GM18526 (cell line): ENCODE data around the gene HSD17B8.

Source experiments
- POLR2A ChIP-seq: IDR thresholded peaks from 3 replicates; pipeline ENCODE4 v1.6.1; 2011; ENCODE audit not compliant: insufficient read length; ENCODE audit errors: extremely low read depth

HSD17B8 gene

DNA sequence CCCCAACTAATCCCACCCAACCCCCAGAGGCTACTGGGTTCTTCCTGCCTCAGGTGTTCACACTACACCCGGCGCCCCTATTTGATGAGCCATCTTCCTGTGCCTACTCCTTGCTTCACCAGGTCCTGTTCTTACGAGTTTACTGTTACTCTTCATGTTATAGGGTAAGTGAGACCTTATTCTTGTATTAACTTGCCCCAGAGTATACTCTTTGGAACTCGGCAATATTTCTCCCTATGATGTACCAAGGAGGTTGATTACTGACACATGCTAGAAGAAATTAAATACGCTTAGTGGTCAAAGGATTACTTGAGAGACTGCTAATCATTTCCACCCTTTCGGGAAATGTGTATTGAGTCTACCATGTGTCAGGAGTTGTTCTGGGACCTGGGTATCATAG, 12.8 kb downstream of the HSD17B8 start:
- no peak for TF ChIP-seq POLR2A

DNA sequence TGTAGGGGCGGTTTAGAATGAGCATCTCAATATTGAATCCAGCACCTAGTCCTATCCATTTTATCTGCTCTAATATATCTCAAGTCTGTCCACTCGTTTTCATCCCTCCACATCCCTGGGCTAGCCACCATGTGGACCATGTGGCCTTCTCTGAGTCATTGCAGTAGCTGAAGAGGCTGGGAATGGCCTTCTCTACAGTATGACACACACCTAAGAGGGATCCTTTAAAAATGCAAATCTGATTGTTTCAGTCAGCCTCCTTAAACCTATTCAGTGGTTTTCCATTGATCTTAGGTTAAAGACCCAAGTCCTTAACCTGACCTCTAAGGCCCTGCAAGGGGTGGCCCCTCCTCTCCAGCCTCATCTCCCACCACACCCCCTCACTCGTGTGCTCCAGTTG, 13.2 kb downstream of the HSD17B8 start:
- TF ChIP-seq POLR2A: no peak

DNA sequence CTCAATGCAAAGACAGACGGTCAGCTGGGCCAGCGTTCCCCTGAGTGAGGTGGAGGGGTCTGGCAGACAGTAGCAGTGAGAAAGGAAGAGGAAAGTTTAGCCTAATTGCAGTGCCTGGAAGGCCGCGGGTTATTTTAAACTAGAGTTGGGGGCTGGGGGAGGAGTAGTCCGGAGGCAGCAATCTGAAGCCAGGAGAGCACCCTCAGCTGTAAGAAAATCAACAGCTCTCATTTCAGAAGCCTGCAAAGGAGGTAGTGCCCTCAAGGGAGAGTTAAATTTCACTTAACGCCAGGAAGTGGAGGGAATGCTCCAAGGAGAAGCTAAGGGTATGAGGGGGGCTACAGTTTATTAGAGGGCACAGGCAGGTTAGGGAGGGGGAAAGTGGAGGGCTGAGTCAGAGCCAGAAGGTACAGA, 30.8 kb downstream of the HSD17B8 start:
- no peak for TF ChIP-seq POLR2A

DNA sequence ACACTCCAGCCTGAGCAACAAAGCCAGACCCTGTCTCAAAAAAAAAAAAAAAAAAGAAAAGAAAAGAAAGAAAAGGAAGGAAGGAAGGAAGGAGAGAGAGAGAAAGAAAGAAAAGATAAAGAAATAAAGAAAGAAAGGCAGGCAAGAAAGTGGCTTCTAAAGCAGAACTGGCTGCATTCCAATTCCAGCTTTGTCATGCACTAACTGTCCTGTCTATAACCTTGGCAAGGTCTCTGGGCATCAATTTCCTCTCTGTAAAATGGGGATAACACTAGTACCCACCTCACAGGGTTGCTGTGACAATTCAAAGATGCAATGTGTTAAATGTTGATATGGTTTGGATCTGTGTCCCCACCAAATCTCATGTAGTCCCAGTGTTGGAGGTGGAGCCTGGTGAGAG, 31.9 kb downstream of the HSD17B8 start:
- no peak for TF ChIP-seq POLR2A

DNA sequence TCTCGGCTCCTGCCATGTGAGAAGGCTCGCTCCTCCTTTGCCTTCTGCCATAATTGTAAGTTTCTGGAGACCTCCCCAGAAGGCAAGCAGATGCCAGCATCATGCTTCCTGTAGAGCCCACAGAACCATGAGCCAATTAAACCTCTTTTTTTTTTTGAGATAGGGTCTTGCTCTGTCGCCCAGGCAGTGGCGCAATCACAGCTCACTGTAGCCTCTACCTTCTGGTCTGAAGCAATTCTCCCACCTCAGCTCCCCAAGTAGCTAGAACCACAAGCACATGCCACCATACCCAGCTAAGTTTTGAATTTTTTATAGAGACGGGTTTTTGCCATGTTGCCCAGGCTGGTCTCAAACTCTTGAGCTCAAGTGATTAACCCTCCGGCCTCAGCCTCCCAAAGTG, 32.4 kb downstream of the HSD17B8 start:
- TF ChIP-seq POLR2A: no peak

DNA sequence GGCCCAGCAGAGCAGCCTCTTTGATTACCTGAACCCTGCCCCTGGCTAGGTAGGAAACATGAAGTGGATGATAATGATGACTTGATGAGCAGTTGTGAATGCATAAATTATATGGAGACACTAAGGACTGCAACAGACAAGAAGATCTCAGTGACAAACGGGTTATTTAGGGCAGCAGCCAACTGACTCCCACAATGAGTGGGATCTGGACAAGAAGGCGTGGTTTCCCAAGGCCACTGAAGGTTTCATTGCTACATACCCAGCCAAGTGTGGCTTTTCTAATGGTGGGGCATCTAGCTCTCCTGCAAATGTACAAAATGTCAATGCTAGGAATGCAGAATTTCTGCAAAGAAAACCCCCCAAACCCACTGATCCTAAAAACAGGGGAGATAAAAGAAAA, 33.3 kb downstream of the HSD17B8 start:
- TF ChIP-seq POLR2A: no peak

DNA sequence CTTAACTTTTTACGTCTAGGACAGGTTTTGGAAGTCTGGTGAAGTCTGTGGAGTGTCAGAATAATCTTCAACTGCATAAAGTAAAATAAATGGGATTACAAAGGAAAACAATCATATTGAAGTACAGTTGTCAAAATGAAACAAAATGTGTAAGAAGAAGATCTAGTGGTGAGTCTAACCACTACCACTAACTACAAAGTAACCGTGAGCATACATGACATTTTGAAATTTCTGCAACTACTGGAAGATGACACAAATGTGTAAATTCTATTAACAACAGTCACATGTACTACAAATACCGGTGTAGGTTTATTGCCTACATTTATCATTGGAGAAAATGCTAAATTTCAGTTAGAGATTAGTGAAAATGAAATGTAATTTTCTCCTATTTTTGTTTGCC, 37.5 kb downstream of the HSD17B8 start:
- no peak for TF ChIP-seq POLR2A

DNA sequence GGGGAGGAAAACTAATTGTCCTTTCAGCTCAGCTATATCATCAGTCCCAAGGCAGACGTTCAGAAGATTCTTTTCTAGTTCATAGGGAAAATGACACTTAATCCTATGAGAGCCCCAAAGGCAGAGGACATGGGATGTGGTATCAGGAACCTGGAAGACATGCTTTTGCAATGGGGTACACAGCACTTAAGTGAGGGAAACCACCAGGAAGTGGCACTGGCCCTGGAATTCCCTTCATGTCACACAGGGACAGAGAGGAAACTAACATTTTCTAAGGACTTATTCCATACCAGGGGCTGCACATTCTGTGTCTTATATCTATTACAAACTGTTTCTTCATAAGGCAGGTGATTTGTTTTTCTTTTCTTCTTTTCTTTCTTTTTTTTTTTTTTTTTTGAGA, 39.0 kb downstream of the HSD17B8 start:
- TF ChIP-seq POLR2A: no peak

DNA sequence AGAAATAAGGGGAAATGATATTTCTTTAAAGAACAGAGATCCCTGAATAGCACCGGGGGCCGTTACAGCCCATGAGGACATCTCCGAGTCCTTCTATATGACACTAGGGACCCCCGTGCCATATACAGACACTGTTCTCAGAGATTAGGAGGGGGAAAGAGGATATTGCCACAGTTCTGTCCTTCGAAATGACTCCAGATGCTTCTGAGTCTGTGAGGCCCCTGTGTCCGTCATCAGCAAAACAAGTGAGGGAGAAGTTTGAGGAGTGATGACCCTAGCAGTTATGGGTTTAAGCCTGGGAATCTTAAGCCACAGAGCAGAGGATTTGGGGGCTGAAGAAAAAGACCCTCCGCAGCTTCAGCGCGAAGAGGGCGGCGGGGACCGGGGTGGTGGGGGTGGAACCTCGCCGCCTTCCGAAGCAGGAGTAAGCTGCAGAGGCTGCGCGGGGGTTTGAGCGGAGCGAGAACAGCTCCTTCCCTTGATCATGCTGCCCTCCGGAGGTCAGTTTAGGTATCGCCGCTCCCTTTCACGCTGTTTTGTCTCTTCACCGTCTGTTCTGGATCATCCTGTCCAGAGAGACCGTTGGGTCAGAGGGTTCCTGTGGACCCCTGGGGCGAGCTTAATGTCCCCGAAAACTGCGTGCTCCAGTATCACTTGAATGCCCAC, 43.7 kb downstream of the HSD17B8 start:
- TF ChIP-seq POLR2A: no peak

DNA sequence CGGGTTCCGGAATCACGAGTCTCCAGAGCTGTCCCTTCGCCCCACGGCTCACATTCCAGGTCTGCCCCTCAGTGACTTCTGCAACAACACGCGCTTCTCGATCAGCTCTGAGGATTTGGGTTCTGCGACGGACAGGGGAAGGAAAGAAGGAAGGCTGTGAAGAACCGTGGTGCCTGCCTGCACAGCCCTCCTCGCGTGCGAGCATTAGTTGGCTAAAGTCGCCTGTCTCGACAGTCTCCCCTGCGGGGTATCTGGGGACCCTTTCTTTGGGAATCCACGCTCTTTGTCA, 44.1 kb downstream of the HSD17B8 start:
- TF ChIP-seq POLR2A: no peak

DNA sequence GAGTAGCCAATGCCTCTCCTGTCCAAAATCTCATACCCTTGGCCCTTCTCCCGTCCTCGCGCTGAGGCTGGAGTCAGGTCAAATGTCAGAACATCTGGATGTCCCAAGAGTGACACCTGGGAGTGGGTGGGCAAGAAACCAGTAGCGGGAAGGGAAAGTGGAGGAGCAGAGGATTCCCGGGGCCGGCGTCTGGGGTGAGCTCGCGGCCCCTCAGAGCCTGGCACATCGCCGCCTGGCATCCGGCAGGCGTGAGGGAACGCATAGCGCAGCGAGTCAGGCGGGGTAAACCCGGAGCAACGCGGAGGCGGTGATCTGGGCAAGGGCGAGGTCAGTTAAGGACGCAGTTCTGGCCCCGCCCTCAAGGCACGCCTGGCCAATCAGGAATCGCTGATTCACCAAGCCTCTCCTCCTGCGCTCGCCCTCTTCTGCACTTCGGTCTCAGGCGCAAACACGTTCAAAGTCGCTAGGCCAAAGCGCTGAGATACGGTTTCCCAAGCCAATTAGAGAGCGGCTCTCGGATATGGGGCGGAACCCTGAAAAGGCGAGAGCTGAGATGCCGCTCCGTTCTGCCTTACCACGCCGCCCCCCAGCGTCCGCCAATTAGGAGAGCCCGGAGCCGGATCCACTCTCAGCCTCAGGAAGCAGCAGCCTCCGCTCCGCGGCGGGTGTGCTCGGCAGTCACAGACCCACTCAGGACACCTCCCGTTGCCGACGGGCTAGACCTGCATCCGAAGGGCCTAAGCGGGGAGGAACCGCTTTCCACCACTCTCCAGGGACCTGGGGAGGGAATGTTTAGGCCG, 44.7 kb downstream of the HSD17B8 start:
- TF ChIP-seq POLR2A: peak; percentile 87

DNA sequence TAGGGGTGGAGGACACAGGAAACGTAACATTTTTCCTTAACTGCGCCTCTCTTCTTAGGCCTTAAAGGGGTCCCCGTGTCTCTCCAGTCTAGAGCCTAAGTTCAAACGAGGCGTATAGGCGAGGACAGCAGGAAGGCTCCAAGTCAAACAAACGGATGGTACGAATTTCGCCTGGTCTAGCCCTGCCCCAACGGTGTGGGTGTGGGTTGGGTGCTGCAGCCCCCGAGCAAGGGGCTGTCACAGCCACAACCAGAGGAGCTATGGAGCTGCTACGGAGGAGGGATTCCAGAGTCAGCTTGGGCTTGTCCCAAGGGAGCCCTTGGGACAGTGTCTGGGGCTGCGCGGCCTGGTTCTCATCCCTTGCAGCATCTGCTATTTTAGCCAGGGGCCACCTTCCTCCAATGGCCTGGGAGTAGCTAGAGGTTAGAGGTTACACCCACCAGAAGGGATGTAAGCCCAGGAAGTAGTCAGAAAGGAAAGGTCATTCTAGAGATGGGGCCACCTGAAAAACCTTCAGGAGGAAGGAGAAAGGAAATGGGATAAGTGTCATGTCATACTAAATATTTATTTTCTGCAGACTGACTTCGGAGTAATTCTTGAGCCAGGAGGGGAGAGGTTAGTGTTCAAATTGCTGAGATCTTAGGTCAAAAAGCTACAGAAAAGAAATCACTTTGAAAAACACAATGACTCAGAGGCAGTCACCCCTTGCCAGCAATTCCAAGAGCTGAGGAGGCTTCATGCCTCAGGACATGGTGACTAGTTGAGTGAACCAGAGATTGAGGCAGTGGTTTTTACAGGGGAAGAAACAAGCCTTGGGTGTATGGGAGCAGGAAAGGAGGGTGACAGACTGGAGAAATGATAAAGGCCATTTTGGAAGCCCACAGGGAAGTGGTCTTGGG, 45.5 kb downstream of the HSD17B8 start:
- TF ChIP-seq POLR2A: no peak

DNA sequence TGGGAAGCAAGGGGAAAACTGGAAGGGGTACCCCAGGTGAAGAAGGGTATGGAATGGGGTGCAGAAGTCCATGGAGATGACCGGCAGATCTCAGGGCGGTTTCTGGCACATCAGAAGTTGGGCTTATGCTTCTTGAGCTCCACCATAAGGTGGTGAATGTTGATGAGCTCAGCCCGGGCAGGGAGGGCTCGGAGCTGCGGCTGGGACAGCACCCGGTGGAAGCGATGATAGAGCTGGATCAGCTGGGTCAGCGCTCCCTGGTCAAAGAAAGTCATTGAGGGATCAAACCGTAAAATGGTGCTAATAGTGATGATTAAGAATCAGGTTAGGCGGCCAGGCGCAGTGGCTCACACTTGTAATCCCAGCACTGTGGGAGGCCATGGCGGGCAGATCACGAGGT, 46.3 kb downstream of the HSD17B8 start:
- TF ChIP-seq POLR2A: no peak

DNA sequence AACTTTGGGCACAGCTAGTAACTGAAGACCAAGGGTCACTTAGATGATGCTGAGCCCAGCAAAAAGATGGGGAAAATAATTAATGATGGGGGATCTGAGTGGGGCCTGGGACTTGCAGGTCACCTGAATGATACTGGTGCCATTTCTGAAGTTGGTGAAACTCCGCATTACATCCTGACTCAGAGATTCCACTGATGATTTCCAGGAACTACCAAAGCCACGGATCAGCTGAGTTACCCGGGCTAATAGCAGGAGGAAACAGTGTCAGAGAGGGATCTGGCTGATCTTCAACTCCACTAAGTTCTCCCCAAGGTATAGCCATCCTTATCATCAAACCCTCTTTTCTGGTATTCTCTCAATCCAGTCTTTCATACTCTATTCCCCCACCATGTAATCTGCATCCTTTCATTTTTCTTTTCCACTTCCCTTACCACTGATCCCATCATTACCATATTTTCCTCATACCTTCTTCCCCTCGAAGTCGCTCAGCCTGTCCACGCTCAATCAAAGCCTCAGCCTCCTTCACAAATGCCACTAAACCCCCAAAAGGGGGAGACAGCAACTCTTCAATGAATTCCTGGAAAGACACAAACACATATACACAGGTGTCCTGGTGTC, 47.0 kb downstream of the HSD17B8 start:
- no peak for TF ChIP-seq POLR2A

DNA sequence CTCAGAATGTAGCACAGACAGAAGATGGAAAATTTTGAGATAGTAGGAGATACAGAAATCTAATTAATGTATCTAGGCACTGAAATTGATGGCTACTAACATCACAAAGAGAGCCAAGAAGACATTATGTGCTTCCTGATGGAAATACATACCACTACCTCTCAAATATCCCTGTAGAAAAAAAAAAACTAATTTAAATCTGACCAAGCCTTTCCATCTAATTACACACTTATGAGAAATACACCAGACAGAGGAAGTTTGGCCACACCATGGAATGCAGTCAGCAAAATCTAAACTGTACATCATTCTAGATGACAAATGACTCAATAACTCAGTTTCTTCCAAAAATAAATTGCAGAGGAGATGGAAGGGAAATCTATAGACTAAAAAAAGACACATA, 48.3 kb downstream of the HSD17B8 start:
- TF ChIP-seq POLR2A: no peak
